ENCODE measurements around the gene MAD1L1. TPM values are rescaled to one million over a fixed set of nuclear protein-coding genes. Genes with fewer than 3 reads are reported as not detected.
"Not testable (repeated sequence)": the region's sequence is repeated elsewhere in the genome, so short reads cannot be mapped to it uniquely, and the experiment has no call there.

The MAD1L1 gene
- total and polyA plus RNA-seq, 2 of the 4 experiments (the other 2 are of a cell fraction), result 29.0 to 40.9 TPM

DNA sequence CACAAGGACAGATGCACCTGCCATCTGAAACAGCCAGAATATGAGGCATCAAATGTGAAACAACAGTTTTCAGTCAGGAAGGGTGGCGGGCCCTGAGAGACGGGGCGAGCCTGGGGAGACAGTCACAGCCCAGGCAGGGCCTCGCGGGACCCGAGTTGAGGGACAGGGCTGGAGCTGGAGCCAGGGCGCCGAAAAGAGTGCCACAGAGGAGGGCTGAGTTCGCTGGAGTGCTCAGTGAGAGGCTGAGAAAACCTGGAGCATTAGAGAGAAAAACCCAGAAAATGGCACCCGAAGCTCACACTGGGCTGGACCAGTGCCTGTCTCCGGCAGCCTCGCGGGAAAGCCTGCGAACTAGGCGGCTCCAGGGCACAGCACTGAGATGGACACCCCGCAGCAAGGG lies 404.6 kb downstream of the MAD1L1 start:
- H3K4ac ChIP-seq (ENCODE audit: low read depth, low read length); H3K4me1 ChIP-seq (ENCODE audit: control insufficient read depth, insufficient read depth, low read length); dilution Hi-C loops (cut with HindIII; ENCODE audit: low sequenced_read_pairs, unreplicated experiment); H3K79me1 ChIP-seq (ENCODE audit: low read depth in 1 of 2, low read length in 2 of 2); DNase-seq; H3K9me1 ChIP-seq (ENCODE audit: insufficient read depth, low read length); BruUV-seq (replicated peaks); H4K91ac ChIP-seq (ENCODE audit: insufficient read depth, low read depth, low read length); H2BK120ac ChIP-seq (ENCODE audit: low read depth, low read length); H2AFZ ChIP-seq (replicated peaks; ENCODE audit: low read length, poor library complexity); H3K14ac ChIP-seq (replicated peaks; ENCODE audit: low read depth, low read length); ATAC-seq (ENCODE audit: low read depth); H2BK20ac ChIP-seq (ENCODE audit: low read depth, low read length); H4K5ac ChIP-seq (ENCODE audit: low read depth, low read length); H3K23ac ChIP-seq (ENCODE audit: low read depth, low read length); H3K9me3 ChIP-seq (ENCODE audit: control insufficient read depth, insufficient read depth, low read length); H3K27ac ChIP-seq (ENCODE audit: insufficient read depth, low read length); in situ Hi-C loops (cut with MboI; ENCODE audit: low sequenced_read_pairs); H2AK5ac ChIP-seq (ENCODE audit: low read depth, low read length); H3K18ac ChIP-seq (ENCODE audit: low read depth, low read length); H3K36me3 ChIP-seq (ENCODE audit: control insufficient read depth, insufficient read depth, low read length); H3K4me2 ChIP-seq (ENCODE audit: low read depth, low read length); H3K9ac ChIP-seq (ENCODE audit: low read depth, low read length); H3K56ac ChIP-seq (ENCODE audit: extremely low read depth, insufficient read depth, low read length); intact Hi-C loops (cut with micrococcal nuclease); H4K8ac ChIP-seq (ENCODE audit: low read depth in 2 of 2, low read length in 2 of 2); H2BK15ac ChIP-seq (ENCODE audit: low read depth, low read length); H2AK9ac ChIP-seq (replicated peaks; ENCODE audit: low read depth, low read length, poor library complexity); POLR2A ChIA-PET (ENCODE audit: unreplicated experiment); H2BK5ac ChIP-seq (ENCODE audit: low read depth, low read length, poor library complexity, severe bottlenecking); H4K20me1 ChIP-seq (ENCODE audit: insufficient read depth, low read length); H3K4me3 ChIP-seq (ENCODE audit: insufficient read depth, low read depth, low read length); H3K27me3 ChIP-seq (ENCODE audit: control insufficient read depth, insufficient read depth, low read length): not testable (repeated sequence)
- 93% methylated on average over 10 of the region's 16 CpGs; no CpG with 5 or more reads in 1 of the 2 experiments for WGBS, 2 experiments (ENCODE audit: extremely low coverage in 2 of 2, insufficient read length in 1 of 2)
- CTCF ChIA-PET, result interaction anchor here (0.6 kb wide), 1 partner anchor 14 kb away, joined by 3 read pairs; no protein-coding TSS in a partner anchor

DNA sequence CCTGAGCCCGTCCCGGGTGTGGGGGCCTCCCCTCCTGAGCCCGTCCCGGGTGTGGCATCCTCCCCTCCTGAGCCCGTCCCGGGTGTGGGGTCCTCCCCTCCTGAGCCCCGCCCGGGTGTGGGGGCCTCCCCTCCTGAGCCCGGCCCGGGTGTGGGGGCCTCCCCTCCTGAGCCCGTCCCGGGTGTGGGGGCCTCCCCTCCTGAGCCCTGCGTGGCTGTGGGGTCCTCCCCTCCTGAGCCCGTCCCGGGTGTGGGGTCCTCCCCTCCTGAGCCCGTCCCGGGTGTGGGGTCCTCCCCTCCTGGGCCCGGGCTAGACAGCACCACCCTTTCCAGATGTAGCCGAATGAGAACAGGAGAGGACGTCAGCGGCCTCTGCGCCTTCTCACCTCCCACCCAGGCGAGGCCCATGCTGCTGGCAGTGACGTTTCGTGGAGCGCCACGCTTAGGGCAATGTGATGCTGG lies 405.2 kb downstream of the MAD1L1 start:
- H4K8ac ChIP-seq (ENCODE audit: low read depth in 2 of 2, low read length in 2 of 2); H2AK5ac ChIP-seq (ENCODE audit: low read depth, low read length); H4K5ac ChIP-seq (ENCODE audit: low read depth, low read length); H3K4ac ChIP-seq (ENCODE audit: low read depth, low read length); H3K56ac ChIP-seq (ENCODE audit: extremely low read depth, insufficient read depth, low read length); H2AFZ ChIP-seq (replicated peaks; ENCODE audit: low read length, poor library complexity); H2AK9ac ChIP-seq (replicated peaks; ENCODE audit: low read depth, low read length, poor library complexity); intact Hi-C loops (cut with micrococcal nuclease); H3K27ac ChIP-seq (ENCODE audit: insufficient read depth, low read length); H3K4me2 ChIP-seq (ENCODE audit: low read depth, low read length); H3K79me1 ChIP-seq (ENCODE audit: low read depth in 1 of 2, low read length in 2 of 2); POLR2A ChIA-PET (ENCODE audit: unreplicated experiment); H2BK120ac ChIP-seq (ENCODE audit: low read depth, low read length); CTCF ChIA-PET; H4K20me1 ChIP-seq (ENCODE audit: insufficient read depth, low read length); H3K27me3 ChIP-seq (ENCODE audit: control insufficient read depth, insufficient read depth, low read length); BruUV-seq (replicated peaks); H2BK5ac ChIP-seq (ENCODE audit: low read depth, low read length, poor library complexity, severe bottlenecking); ATAC-seq (ENCODE audit: low read depth); H3K14ac ChIP-seq (replicated peaks; ENCODE audit: low read depth, low read length); H3K23ac ChIP-seq (ENCODE audit: low read depth, low read length); in situ Hi-C loops (cut with MboI; ENCODE audit: low sequenced_read_pairs); H4K91ac ChIP-seq (ENCODE audit: insufficient read depth, low read depth, low read length); H3K4me3 ChIP-seq (ENCODE audit: insufficient read depth, low read depth, low read length); H3K18ac ChIP-seq (ENCODE audit: low read depth, low read length); H3K9me3 ChIP-seq (ENCODE audit: control insufficient read depth, insufficient read depth, low read length); H3K4me1 ChIP-seq (ENCODE audit: control insufficient read depth, insufficient read depth, low read length); H3K36me3 ChIP-seq (ENCODE audit: control insufficient read depth, insufficient read depth, low read length); H2BK15ac ChIP-seq (ENCODE audit: low read depth, low read length); DNase-seq; H2BK20ac ChIP-seq (ENCODE audit: low read depth, low read length); dilution Hi-C loops (cut with HindIII; ENCODE audit: low sequenced_read_pairs, unreplicated experiment); H3K9ac ChIP-seq (ENCODE audit: low read depth, low read length); H3K9me1 ChIP-seq (ENCODE audit: insufficient read depth, low read length): not testable (repeated sequence)
- WGBS, 2 experiments (ENCODE audit: extremely low coverage in 2 of 2, insufficient read length in 1 of 2), result 90% methylated on average over 7 of the region's 27 CpGs; no CpG with 5 or more reads in 1 of the 2 experiments
